DOHH2 (cell line): ENCODE results near the gene DDIT4.

Source experiments
- CTCF ChIP-seq: fragments of 200-600 bp; sonication (generic); IDR thresholded peaks from one replicate; pipeline ENCODE4 v1.5.1; 2014; ENCODE audit warnings: antibody characterized with exemption, mild to moderate bottlenecking, low read depth, low read length; ENCODE audit not compliant: poor library complexity, severe bottlenecking
- EZH2phosphoT487 ChIP-seq: fragments of 200-600 bp; sonication (generic); IDR thresholded peaks from 2 replicates; pipeline ENCODE4 v1.6.1; 2017; ENCODE audit warnings: borderline replicate concordance, mild to moderate bottlenecking, antibody characterized with exemption, low read length, moderate library complexity, mixed read lengths

GRCh38 chr10:72263613-72264241 lies 10.0 kb upstream of the DDIT4 start:
- no peak for TF ChIP-seq CTCF
- TF ChIP-seq EZH2phosphoT487: no peak
